Tibial artery (tissue), 4 donors: ENCODE data around the gene KCNA4.

Experiments
- DNase-seq, 2 donors: peaks; one replicate each; pipeline ENCODE4 v3.0.0-alpha.2; 2019
- H3K27ac ChIP-seq, 2 donors: fragments of 200-600 bp; sonication (generic) in 1 of 2; 1 replicate in 1 of 2; 2 replicates in 1 of 2; pipeline ENCODE4 v1.5.1; 2018 to 2019; ENCODE audit warnings: mild to moderate bottlenecking in 1 of 2
- H3K27me3 ChIP-seq, 2 donors: fragments of 200-600 bp; sonication (generic) in 1 of 2; one replicate each; pipeline versions ENCODE4 v1.5.1 to v1.6.0; 2016 to 2019
- H3K36me3 ChIP-seq, 3 donors: fragments of 200-600 bp; sonication (generic) in 2 of 3; one replicate each; pipeline ENCODE4 v1.5.1; 2016 to 2019; ENCODE audit warnings: mild to moderate bottlenecking in 2 of 3
- H3K4me1 ChIP-seq, 4 donors: fragments of 200-600 bp; sonication (generic) in 2 of 4; 1 replicate in 3 of 4; 2 replicates in 1 of 4; pipeline ENCODE4 v1.5.1; 2016 to 2019
- H3K4me3 ChIP-seq, 2 donors: fragments of 200-600 bp; sonication (generic) in 1 of 2; 1 replicate in 1 of 2; 2 replicates in 1 of 2; pipeline ENCODE4 v1.5.1; 2018 to 2019; ENCODE audit warnings: mild to moderate bottlenecking in 2 of 2
- H3K9me3 ChIP-seq, 3 donors: fragments of 200-600 bp; sonication (generic) in 1 of 3; one replicate each; pipeline ENCODE4 v1.5.1; 2016 to 2019
- CTCF ChIP-seq, 2 experiments: fragments of 200-600 bp in 1 of 2; fragments of 450-650 bp in 1 of 2; IDR thresholded peaks; one replicate each; pipeline ENCODE4 v1.5.1; 2017 to 2019; ENCODE audit warnings: antibody characterized with exemption in 2 of 2, mild to moderate bottlenecking in 1 of 2, moderate library complexity in 1 of 2
- intact Hi-C: fragments of 100-400 bp; cut with DNase I; formaldehyde crosslinking; loops from one replicate; pipeline ENCODE4 v1.15.0; 2023; ENCODE audit warnings: low total_unique reads

The KCNA4 gene

GRCh38 chr11:29963796-29964195 lies 53.0 kb downstream of the KCNA4 start:
- no peaks in the 10 kb centered on the region for H3K4me1 ChIP-seq
- no peaks in the 10 kb centered on the region for H3K36me3 ChIP-seq
- DNase-seq: no peak
- no peak overlapping the region for H3K27ac ChIP-seq
- TF ChIP-seq CTCF (IDR thresholded peaks at IDR 0.05): no peak
- H3K4me3 ChIP-seq: no peak overlapping the region
- H3K27me3 ChIP-seq: no peaks in the 10 kb centered on the region
- intact Hi-C loops: no loop called here
- no peaks in the 10 kb centered on the region for H3K9me3 ChIP-seq

GRCh38 chr11:29963036-29963435 lies 53.8 kb downstream of the KCNA4 start:
- TF ChIP-seq CTCF (IDR thresholded peaks at IDR 0.05): no peak
- Histone ChIP-seq H3K27ac (no peak overlapping the region), H3K9me3 (no peaks in the 10 kb centered on the region), H3K36me3 (no peaks in the 10 kb centered on the region), H3K4me3 (no peak overlapping the region), H3K27me3 (no peaks in the 10 kb centered on the region), H3K4me1 (no peaks in the 10 kb centered on the region)
- intact Hi-C loops: no loop called here
- DNase-seq: no peak

- H3K4me1 ChIP-seq: no peaks in the 10 kb centered on the region
- H3K27me3 ChIP-seq: no peaks in the 10 kb centered on the region
- intact Hi-C loops: no loop called here
These were observed 54.6 kb downstream of the KCNA4 start for GRCh38 chr11:29962243-29962642.

More at GRCh38 chr11:29962243-29962642, 54.6 kb downstream of the KCNA4 start:
- Histone ChIP-seq H3K36me3 (no peaks in the 10 kb centered on the region), H3K4me3 (no peak overlapping the region), H3K9me3 (no peaks in the 10 kb centered on the region), H3K27ac (no peak overlapping the region)
- no peak for TF ChIP-seq CTCF (IDR thresholded peaks at IDR 0.05)
- DNase-seq: no peak
